SK-N-SH treated with all-trans-retinoic acid at 6 μM for 48 hours (cell line): ENCODE measurements around the gene ISCA2.

Experiments
- ATAC-seq: fragments of 200-7000 bp; cut with Tn5 transposase; 3 replicates; pipeline ENCODE4 v1.9.1; 2020; ENCODE audit warnings: mild to moderate bottlenecking, moderate library complexity
- ARNTL ChIP-seq: fragments of 450-650 bp; formaldehyde crosslinking; IDR thresholded peaks from 2 replicates; pipeline ENCODE4 v1.5.0; 2020; ENCODE audit warnings: low read depth, mild to moderate bottlenecking, moderate library complexity, borderline replicate concordance
- BACH2 ChIP-seq: fragments of 250-450 bp; sonication (Bioruptor Pico); IDR thresholded peaks from 2 replicates; pipeline ENCODE4 v1.9.0; 2021; ENCODE audit warnings: mild to moderate bottlenecking, borderline replicate concordance
- CREB5 ChIP-seq: fragments of 250-450 bp; sonication (Bioruptor Pico); IDR thresholded peaks from 2 replicates; pipeline ENCODE4 v1.5.1; 2020; ENCODE audit warnings: low read depth, mild to moderate bottlenecking, moderate library complexity
- CSDC2 ChIP-seq: fragments of 250-450 bp; sonication (Bioruptor Pico); IDR thresholded peaks from 2 replicates; pipeline ENCODE4 v1.5.0; 2020; ENCODE audit warnings: mild to moderate bottlenecking, moderate library complexity
- ESRRG ChIP-seq: fragments of 250-450 bp; sonication (Bioruptor Pico); IDR thresholded peaks from 2 replicates; pipeline ENCODE4 v1.6.1; 2021; ENCODE audit warnings: mild to moderate bottlenecking
- GLIS3 ChIP-seq: fragments of 250-450 bp; sonication (Bioruptor Pico); IDR thresholded peaks from 2 replicates; pipeline ENCODE4 v1.5.0; 2020; ENCODE audit warnings: mild to moderate bottlenecking, moderate library complexity
- OSR1 ChIP-seq: fragments of 250-450 bp; sonication (Bioruptor Pico); IDR thresholded peaks from 2 replicates; pipeline ENCODE4 v1.8.0; 2022; ENCODE audit warnings: moderate library complexity, mild to moderate bottlenecking, inconsistent platforms
- PATZ1 ChIP-seq: fragments of 250-450 bp; sonication (Bioruptor Pico); IDR thresholded peaks from 2 replicates; pipeline ENCODE4 v1.8.0; 2020; ENCODE audit warnings: mild to moderate bottlenecking, moderate library complexity, borderline replicate concordance
- PPARA ChIP-seq: fragments of 250-450 bp; sonication (Bioruptor Pico); IDR thresholded peaks from 2 replicates; pipeline ENCODE4 v1.5.0; 2020; ENCODE audit warnings: mild to moderate bottlenecking, borderline replicate concordance
- RARB ChIP-seq: fragments of 250-450 bp; sonication (Bioruptor Pico); IDR thresholded peaks from 2 replicates; pipeline ENCODE4 v1.8.0; 2021; ENCODE audit warnings: mild to moderate bottlenecking, moderate library complexity
- SNAI2 ChIP-seq: fragments of 250-450 bp; sonication (Bioruptor Pico); IDR thresholded peaks from 2 replicates; pipeline ENCODE4 v1.5.0; 2020; ENCODE audit warnings: mild to moderate bottlenecking, moderate library complexity
- TCF4 ChIP-seq: fragments of 250-450 bp; sonication (Bioruptor Pico); IDR thresholded peaks from 2 replicates; pipeline ENCODE4 v1.8.0; 2021; ENCODE audit warnings: mild to moderate bottlenecking, moderate library complexity, borderline replicate concordance
- TOX ChIP-seq: fragments of 250-450 bp; sonication (Bioruptor Pico); IDR thresholded peaks from 2 replicates; pipeline ENCODE4 v1.8.0; 2021; ENCODE audit warnings: mild to moderate bottlenecking, moderate library complexity, borderline replicate concordance
- TSHZ2 ChIP-seq: fragments of 250-450 bp; sonication (Bioruptor Pico); IDR thresholded peaks from 2 replicates; pipeline ENCODE4 v1.5.0; 2020; ENCODE audit warnings: mild to moderate bottlenecking, moderate library complexity
- ZC3H10 ChIP-seq: fragments of 250-450 bp; sonication (Bioruptor Pico); IDR thresholded peaks from 2 replicates; pipeline ENCODE4 v1.5.1; 2021; ENCODE audit warnings: mild to moderate bottlenecking, moderate library complexity
- ZFP3 ChIP-seq: fragments of 250-450 bp; sonication (Bioruptor Pico); IDR thresholded peaks from 2 replicates; pipeline ENCODE4 v1.5.0; 2020; ENCODE audit warnings: mild to moderate bottlenecking, moderate library complexity
- ZFP30 ChIP-seq: fragments of 450-650 bp; formaldehyde crosslinking; IDR thresholded peaks from 2 replicates; pipeline ENCODE4 v1.5.0; 2022; ENCODE audit warnings: mild to moderate bottlenecking, moderate library complexity
- ZNF565 ChIP-seq: fragments of 450-650 bp; formaldehyde crosslinking; conservative IDR thresholded peaks from 2 replicates; pipeline ENCODE4 v1.5.0; 2020; ENCODE audit warnings: low read depth, mild to moderate bottlenecking, moderate library complexity
- ZNF70 ChIP-seq: fragments of 450-650 bp; formaldehyde crosslinking; IDR thresholded peaks from 2 replicates; pipeline ENCODE4 v1.5.0; 2020; ENCODE audit warnings: mild to moderate bottlenecking, moderate library complexity
- ZNF8 ChIP-seq: fragments of 450-650 bp; formaldehyde crosslinking; IDR thresholded peaks from 2 replicates; pipeline ENCODE4 v1.5.0; 2020; ENCODE audit warnings: mild to moderate bottlenecking, moderate library complexity
- TF ChIP-seq, protein P1 (sequence below): fragments of 250-450 bp; sonication (Bioruptor Pico); IDR thresholded peaks from 2 replicates; pipeline ENCODE4 v1.5.1; 2021; ENCODE audit warnings: mild to moderate bottlenecking, moderate library complexity

ISCA2 gene

DNA sequence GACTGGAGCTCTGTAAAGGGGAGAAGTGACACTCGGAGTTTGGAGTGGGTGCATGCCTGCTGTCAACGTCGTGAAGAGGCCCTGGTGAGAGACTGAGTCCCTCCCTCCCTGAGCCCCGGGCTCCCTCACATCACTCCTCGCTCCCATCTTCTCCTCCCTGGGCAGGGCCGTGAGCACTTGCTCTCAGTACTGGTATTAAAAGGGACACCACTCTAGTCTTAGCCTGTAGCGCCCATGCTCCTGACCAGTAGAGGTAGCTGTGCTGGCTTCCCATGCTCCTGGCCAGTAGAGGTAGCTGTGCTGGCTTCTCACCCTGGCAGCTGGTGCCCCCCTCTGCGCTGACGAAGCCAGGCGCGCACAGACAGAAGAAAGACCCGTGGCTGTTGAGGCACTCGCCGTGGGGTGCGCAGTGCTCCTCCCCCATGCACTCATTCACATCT, 14.7 kb downstream of the ISCA2 start:
- peak; percentile 62 for ATAC-seq
- no peak for TF ChIP-seq CSDC2 (CRISPR knock-in tag)
- TF ChIP-seq ZC3H10 (CRISPR knock-in tag): no peak
- TF ChIP-seq ZFP30 (CRISPR knock-in tag): no peak
- TF ChIP-seq ARNTL (CRISPR knock-in tag): no peak
- TF ChIP-seq ZNF8 (CRISPR knock-in tag): no peak
- no peak for TF ChIP-seq TSHZ2 (CRISPR knock-in tag)
- TF ChIP-seq TCF4 (CRISPR knock-in tag): no peak
- TF ChIP-seq BACH2: no peak
- TF ChIP-seq PPARA (CRISPR knock-in tag): no peak

GRCh38 chr14:74508844-74509428, 15.4 kb downstream of the ISCA2 start:
- TF ChIP-seq TCF4 (CRISPR knock-in tag): no peak
- TF ChIP-seq PPARA (CRISPR knock-in tag): no peak
- TF ChIP-seq ZNF565 (CRISPR knock-in tag): no peak
- no peak for TF ChIP-seq SNAI2
- TF ChIP-seq GLIS3 (CRISPR knock-in tag): no peak
- TF ChIP-seq CSDC2 (CRISPR knock-in tag): no peak
- TF ChIP-seq, protein P1, sequence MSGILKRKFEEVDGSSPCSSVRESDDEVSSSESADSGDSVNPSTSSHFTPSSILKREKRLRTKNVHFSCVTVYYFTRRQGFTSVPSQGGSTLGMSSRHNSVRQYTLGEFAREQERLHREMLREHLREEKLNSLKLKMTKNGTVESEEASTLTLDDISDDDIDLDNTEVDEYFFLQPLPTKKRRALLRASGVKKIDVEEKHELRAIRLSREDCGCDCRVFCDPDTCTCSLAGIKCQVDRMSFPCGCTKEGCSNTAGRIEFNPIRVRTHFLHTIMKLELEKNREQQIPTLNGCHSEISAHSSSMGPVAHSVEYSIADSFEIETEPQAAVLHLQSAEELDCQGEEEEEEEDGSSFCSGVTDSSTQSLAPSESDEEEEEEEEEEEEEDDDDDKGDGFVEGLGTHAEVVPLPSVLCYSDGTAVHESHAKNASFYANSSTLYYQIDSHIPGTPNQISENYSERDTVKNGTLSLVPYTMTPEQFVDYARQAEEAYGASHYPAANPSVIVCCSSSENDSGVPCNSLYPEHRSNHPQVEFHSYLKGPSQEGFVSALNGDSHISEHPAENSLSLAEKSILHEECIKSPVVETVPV (CRISPR knock-in tag): no peak
- TF ChIP-seq ZFP30 (CRISPR knock-in tag): no peak
- no peak for TF ChIP-seq ZC3H10 (CRISPR knock-in tag)
- TF ChIP-seq BACH2: no peak
- TF ChIP-seq ESRRG: no peak
- no peak; the same call in 2 of the 3 replicates for ATAC-seq

DNA sequence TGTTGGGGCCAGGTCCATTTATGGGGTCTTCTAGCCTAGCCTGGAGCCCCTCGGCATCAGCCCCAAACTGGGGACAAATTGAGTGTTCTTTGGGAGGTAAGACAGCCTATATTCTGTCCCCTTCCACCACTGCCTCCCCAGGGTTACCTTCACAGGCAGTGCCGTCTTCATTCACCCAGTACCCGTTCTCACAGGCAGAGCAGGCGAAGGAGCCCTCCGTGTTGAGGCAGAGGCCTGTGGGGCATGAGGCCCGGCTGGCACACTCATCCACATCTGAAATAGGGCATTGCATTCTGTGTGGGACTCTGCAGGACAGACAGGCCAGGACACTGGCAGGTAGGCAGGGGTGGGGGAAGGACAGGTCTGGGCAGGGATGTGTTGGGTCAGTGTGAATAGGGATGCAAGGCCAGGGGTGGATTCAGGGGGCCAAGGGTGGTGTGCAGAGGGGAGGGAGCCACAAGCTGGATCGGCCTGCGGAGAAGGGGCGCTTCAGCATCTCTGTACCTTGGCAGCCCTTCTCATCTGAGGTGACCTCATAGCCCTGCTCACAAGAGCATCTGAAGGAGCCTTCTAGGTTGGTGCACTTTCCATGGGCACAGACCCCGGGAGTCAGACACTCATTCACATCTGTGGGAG, 16.1 kb downstream of the ISCA2 start:
- no peak for ATAC-seq
- TF ChIP-seq ZFP30 (CRISPR knock-in tag): no peak
- TF ChIP-seq, protein P1 (CRISPR knock-in tag): no peak
- TF ChIP-seq ZNF70 (CRISPR knock-in tag): no peak
- no peak for TF ChIP-seq BACH2
- TF ChIP-seq TOX (CRISPR knock-in tag): no peak
- TF ChIP-seq GLIS3 (CRISPR knock-in tag): no peak
- no peak for TF ChIP-seq SNAI2

DNA sequence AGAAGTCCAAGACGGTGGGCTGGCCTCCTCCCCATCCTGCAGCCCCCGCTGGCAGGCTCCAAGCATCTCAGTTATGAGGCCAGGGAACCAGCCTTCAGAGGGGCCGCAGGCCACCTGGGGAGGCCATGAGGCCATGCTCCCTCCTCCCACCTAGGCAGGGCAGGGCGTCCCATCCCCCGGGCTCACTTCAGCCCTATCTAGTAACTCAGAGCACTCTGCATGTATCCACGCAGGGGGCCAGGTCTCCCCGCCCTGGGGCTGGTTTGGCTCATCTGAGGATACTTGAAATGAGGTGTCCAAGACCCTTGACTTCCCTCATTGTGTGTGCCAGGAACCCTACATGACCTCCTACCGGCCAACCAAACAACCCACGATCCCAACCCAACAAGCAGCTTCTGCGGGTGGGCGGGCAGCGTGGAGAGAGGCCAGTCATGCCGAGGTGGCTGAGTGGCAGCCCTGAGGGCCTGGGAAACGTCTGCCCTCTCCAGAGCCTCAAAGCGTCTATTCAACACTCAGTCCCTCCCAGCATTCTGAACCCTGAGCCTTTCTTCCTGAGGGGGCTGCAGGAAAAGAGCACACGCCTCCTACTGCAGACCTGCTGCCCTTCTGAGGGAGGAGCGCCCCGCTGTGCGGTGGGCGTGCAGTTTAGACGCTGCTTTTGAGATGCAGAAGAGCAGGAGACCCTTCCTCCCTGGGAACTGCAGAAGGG, 16.8 kb downstream of the ISCA2 start:
- ATAC-seq: no peak
- TF ChIP-seq ZNF70 (CRISPR knock-in tag) (no peak), CSDC2 (CRISPR knock-in tag) (no peak), ZC3H10 (CRISPR knock-in tag) (no peak), ZFP3 (no peak)

DNA sequence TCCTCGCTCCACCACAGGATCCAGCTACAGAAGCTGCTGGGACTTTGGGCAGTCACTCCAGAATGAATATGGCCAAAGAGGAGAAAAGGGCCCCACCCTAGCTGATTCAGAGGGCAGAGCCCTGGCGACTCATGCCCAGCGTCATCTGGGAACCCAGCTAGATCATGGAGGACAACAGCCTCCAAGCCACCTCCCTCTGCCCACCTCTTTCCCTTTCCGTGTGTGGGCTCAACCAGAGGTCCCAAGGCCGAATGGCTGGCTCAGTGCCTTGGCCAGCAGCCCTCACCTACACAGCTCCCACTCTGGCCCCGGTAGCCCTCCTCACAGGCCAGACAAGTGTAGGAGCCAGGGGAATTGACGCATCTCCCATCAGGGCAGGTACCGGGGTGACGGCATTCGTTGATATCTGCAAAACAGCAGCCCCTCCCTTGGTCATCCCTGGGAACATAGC, 17.4 kb downstream of the ISCA2 start:
- ATAC-seq: peak; percentile 35; the same call in 2 of the 3 replicates
- TF ChIP-seq ZNF565 (CRISPR knock-in tag): no peak
- TF ChIP-seq TOX (CRISPR knock-in tag): no peak
- TF ChIP-seq PATZ1: no peak
- TF ChIP-seq RARB (CRISPR knock-in tag): no peak
- TF ChIP-seq GLIS3 (CRISPR knock-in tag): no peak
- TF ChIP-seq ESRRG: no peak
- no peak for TF ChIP-seq CREB5 (CRISPR knock-in tag)
- TF ChIP-seq ZNF8 (CRISPR knock-in tag): no peak
- TF ChIP-seq OSR1 (CRISPR knock-in tag): no peak
